Measurements from ENCODE around the gene QSOX2.
"Not testable (repeated sequence)": the region's sequence is repeated elsewhere in the genome, so short reads cannot be mapped to it uniquely, and the experiment has no call there.

Gene QSOX2

DNA sequence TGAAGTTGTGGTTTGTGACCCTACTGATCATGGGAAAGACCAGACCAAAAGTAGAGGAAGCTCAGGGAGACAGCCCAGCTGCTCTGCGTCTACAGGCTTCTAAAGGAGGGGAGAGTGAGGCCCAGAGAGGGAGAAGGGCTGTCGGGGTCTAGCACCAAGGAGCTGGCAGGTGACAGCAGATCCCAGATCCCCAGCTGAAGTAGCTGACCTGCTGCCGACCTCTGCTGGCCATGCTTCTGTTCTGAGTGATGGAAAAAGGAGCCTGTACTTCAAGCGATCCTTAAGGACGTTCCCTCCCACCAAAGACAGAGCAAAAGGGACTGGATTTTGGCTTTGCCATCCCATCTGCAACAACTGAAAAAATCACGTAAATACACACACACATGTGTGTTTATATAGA is 22.7 kb upstream of the QSOX2 start:
- H3K4me3 ChIP-seq (ENCODE audit: low read length), result no peak overlapping the region
- TF ChIP-seq, protein P1, sequence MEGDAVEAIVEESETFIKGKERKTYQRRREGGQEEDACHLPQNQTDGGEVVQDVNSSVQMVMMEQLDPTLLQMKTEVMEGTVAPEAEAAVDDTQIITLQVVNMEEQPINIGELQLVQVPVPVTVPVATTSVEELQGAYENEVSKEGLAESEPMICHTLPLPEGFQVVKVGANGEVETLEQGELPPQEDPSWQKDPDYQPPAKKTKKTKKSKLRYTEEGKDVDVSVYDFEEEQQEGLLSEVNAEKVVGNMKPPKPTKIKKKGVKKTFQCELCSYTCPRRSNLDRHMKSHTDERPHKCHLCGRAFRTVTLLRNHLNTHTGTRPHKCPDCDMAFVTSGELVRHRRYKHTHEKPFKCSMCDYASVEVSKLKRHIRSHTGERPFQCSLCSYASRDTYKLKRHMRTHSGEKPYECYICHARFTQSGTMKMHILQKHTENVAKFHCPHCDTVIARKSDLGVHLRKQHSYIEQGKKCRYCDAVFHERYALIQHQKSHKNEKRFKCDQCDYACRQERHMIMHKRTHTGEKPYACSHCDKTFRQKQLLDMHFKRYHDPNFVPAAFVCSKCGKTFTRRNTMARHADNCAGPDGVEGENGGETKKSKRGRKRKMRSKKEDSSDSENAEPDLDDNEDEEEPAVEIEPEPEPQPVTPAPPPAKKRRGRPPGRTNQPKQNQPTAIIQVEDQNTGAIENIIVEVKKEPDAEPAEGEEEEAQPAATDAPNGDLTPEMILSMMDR (conservative IDR thresholded peaks at IDR 0.05; ENCODE audit: low read depth, low read length), result peak; percentile 18
- no peak for DNase-seq (ENCODE audit: low read depth)

DNA sequence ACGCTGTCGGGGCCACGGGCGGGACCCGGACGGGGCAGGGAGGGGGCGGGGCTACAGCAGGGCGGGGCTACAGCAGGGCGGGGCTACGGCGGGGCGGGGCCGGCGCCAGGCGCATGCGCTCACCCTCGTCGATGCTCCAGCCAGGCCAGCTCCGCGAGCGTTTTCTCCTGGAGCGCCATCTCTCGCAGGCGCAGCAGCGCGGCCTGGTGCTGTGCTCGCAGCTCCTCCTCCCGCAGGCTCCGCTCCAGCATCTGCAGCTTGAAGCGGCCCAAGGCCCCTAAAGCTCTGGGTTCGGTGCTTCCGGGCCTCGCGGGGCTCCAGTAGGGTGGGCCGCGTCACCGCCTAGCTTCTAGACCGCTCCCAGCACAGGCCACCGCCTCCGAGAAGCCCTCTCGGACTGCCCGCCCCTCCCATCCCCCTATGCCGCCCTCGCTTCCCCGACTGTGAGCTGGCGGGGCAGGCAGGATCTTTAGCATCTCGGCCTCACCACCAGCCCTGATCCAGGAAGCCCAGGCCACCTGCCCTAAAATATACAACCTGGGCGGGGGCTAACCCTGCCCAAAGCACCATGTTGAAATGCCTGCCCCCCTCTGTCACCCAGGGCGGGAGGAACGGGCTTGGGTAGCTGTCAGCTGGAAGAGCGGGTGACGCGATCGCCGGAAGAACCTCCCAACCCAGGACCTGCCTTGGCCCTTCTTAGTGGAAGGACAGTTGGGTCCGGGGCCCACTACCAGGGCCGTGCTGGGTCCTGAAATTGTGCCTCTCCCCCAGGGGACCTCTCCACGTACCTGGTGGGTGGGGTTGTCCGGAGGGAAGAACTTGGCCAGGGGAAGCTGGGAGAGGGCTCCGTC is 21.9 kb upstream of the QSOX2 start:
- peak overlapping the region; percentile 46 for H3K4me3 ChIP-seq (ENCODE audit: low read length)
- TF ChIP-seq, protein P1 (conservative IDR thresholded peaks at IDR 0.05; ENCODE audit: low read depth, low read length), result peak; percentile 37
- peak; percentile 29 for DNase-seq (ENCODE audit: low read depth)

DNA sequence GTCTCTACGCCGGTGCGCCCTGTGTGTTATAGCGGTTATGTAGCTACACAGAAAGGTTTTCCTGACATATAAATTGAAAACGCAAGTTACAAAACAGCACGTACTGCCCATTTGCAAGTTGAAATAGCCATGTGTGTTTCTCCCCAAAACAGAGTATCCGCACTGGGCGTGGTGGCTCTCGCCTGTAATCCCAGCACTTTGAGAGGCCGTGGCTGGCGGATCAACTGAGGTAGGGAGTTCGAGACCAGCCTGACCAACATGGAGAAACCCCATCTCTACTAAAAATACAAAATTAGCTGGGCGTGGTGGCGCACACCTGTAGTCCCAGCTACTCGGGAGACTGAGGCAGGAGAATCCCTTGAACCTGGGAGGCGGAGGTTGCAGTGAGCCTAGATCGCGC is 21.0 kb upstream of the QSOX2 start:
- DNase-seq (ENCODE audit: low read depth); H3K4me3 ChIP-seq (ENCODE audit: low read length): not testable (repeated sequence)

DNA sequence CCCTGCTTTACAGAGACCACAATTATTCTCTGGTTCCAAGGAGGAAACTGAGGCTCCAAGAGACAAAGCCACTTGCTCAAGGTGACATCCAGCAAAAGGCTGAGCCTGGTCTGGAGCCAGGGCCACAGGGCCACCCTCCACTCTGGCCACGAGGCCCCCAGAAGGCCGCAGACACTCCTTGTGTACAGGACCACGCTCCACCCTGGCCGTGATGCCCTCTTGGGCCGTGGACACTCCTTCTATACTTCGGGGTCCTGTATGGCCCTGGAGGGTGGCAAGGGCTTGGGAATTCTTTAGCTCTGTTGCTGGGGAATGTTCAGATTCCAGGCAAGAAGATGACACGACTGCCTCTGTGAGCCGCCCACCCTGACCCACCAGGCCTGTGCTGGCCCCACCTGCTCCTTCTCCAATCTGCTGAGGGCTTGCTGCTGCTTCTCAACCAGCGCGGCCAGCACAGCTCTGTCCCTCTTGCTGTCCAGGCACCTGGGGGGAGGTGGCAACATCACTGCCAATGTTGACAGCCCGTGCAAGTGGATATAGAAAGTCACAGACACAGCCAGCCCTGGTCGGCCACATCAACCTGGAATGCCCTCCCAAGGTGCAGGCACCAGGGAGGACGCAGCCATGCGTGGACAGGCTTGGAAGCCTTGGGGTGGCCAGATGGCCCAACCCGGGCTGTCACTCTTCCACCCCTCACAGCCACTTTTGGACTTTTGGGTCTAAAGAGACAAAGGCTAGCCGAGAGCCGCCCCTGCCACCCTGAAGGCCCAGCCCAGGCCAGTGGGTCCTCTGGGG is 20.1 kb upstream of the QSOX2 start:
- no peak overlapping the region for H3K4me3 ChIP-seq (ENCODE audit: low read length)
- TF ChIP-seq, protein P1 (conservative IDR thresholded peaks at IDR 0.05; ENCODE audit: low read depth, low read length), result no peak
- no peak for DNase-seq (ENCODE audit: low read depth)

DNA sequence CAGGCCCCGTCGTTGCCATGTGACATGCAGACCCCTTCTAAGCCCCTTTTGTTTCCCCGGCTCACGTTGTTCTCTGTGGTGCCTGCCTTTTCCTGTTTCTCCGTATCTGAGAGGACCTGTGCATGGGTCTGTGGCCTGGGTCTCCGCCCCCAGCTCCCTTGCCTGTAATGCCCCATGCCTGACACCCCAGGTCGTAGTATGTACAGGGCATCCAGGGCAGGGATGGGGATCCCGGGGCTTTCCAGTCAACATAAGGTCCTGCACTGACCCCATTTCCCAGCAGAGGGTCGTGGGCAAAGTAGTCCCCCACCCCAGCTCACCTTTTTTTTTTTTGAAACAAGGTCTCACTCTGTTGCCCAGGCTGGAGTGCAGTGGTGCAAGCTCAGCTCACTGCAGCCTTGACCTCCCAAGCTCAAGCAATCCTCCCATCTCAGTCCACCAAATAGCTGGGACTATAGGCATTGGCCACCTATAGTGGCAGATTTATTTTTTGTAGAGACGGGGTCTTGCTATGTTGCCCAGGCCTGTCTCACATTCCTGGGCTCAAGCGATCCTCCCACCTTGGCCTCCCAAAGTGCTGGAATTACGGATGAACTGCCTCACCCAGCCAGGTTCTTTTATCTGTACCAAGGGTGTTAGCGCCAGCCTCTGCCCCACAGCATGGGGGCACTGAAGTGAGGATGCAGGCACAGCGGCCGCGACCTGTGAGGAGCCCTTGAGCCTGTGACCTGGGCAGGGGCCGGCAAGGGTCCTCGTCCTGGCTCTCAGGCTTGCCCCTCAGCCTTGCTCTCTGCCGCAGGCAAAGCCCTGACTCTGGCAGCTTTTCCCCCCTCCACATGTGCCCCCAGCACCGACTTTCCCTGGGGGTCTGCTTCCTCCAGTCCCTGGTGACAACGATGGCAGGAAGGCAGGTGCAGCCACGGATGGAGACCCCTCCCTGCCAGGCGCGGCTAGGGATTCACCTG is 19.1 kb upstream of the QSOX2 start:
- DNase-seq (ENCODE audit: low read depth), result no peak
- H3K4me3 ChIP-seq (ENCODE audit: low read length), result no peak overlapping the region
- TF ChIP-seq, protein P1 (conservative IDR thresholded peaks at IDR 0.05; ENCODE audit: low read depth, low read length), result no peak

DNA sequence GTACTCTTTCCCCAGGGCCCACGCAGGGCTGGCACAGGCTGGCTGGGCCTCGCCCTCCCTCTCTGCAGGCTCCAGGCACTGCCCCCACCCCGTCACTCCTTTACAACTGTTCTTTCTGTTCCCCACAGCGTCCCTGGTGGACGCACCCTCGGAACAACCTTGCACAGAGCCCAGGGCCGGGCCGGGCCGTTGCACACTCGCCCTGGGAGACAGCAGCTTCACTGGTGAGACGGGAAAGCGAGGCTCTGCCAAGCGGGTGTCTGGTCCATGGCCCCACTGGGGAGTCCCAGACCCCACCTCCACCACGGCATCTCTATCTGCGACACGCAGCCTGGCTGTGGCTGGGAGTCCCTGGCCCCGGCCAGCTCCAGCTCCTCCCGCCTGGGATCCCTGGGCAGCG is 18.4 kb upstream of the QSOX2 start:
- no peak for DNase-seq (ENCODE audit: low read depth)
- TF ChIP-seq, protein P1 (conservative IDR thresholded peaks at IDR 0.05; ENCODE audit: low read depth, low read length), result peak; percentile 47
- no peak overlapping the region for H3K4me3 ChIP-seq (ENCODE audit: low read length)
